Keratinocyte (primary cell): ENCODE measurements around the gene NAGA. TPM values are rescaled to one million over a fixed set of nuclear protein-coding genes. Genes with fewer than 3 reads are reported as not detected.

Experiments
- DNase-seq: peaks from one replicate; pipeline ENCODE4 v3.0.0-alpha.2; 2011; ENCODE audit warnings: low read depth, missing footprints, low spot score
- FAIRE-seq: peaks from 2 replicates; lab custom pipeline; 2011; peaks lifted over from hg19 to GRCh38; lab: Jason Lieb, UNC
- H2AFZ ChIP-seq: 2 replicates; pipeline ENCODE4 v1.6.0; 2012; ENCODE audit warnings: low read length, control low read depth, inconsistent platforms; ENCODE audit not compliant: control insufficient read depth
- H3K27ac ChIP-seq: 2 replicates; pipeline ENCODE4 v1.5.1; 2011; ENCODE audit warnings: low read length; ENCODE audit not compliant: control insufficient read depth, insufficient read depth
- H3K27me3 ChIP-seq: 3 replicates; pipeline ENCODE4 v1.6.0; 2011; ENCODE audit warnings: low read length; ENCODE audit not compliant: control insufficient read depth, insufficient read depth; ENCODE audit errors: extremely low read depth
- H3K36me3 ChIP-seq, 2 experiments: 2 replicates in 1 of 2; 3 replicates in 1 of 2; pipeline ENCODE4 v1.5.1; 2011; ENCODE audit warnings: low read length in 2 of 2, mild to moderate bottlenecking in 1 of 2; ENCODE audit not compliant: control insufficient read depth in 2 of 2, insufficient read depth in 2 of 2; ENCODE audit errors: extremely low read depth in 1 of 2
- H3K4me1 ChIP-seq: 3 replicates; pipeline ENCODE4 v1.5.1; 2011; ENCODE audit warnings: low read length; ENCODE audit not compliant: control insufficient read depth, insufficient read depth; ENCODE audit errors: extremely low read depth
- H3K4me2 ChIP-seq: 3 replicates; pipeline ENCODE4 v1.6.0; 2011; ENCODE audit warnings: low read depth, low read length; ENCODE audit not compliant: control insufficient read depth, insufficient read depth; ENCODE audit errors: extremely low read depth
- H3K4me3 ChIP-seq, 3 experiments: fragments of 200-600 bp in 1 of 3; sonication (generic) in 1 of 3; 2 replicates in 2 of 3; 3 replicates in 1 of 3; pipeline ENCODE4 v1.5.1; 2011 to 2016; ENCODE audit warnings: low read length in 3 of 3, mild to moderate bottlenecking in 3 of 3, control low read depth in 2 of 3, inconsistent platforms in 1 of 3, low read depth in 1 of 3, mixed read lengths in 1 of 3, mixed run types in 1 of 3, moderate library complexity in 1 of 3; ENCODE audit not compliant: control insufficient read depth in 2 of 3, insufficient read depth in 2 of 3; ENCODE audit errors: extremely low read depth in 1 of 3
- H3K79me2 ChIP-seq: 2 replicates; pipeline ENCODE4 v1.6.0; 2012; ENCODE audit warnings: low read length; ENCODE audit not compliant: control insufficient read depth, insufficient read depth
- H3K9ac ChIP-seq: 3 replicates; pipeline ENCODE4 v1.6.0; 2011; ENCODE audit warnings: low read length; ENCODE audit not compliant: control insufficient read depth, insufficient read depth; ENCODE audit errors: extremely low read depth
- H3K9me1 ChIP-seq: 3 replicates; pipeline ENCODE4 v1.6.0; 2011; ENCODE audit warnings: low read length; ENCODE audit not compliant: control insufficient read depth, insufficient read depth; ENCODE audit errors: extremely low read depth
- H3K9me3 ChIP-seq: 2 replicates; pipeline ENCODE4 v1.5.1; 2012; ENCODE audit warnings: low read depth, low read length; ENCODE audit not compliant: control insufficient read depth
- H4K20me1 ChIP-seq: 3 replicates; pipeline ENCODE4 v1.6.0; 2011; ENCODE audit warnings: low read length; ENCODE audit not compliant: control insufficient read depth, insufficient read depth; ENCODE audit errors: extremely low read depth
- EZH2 ChIP-seq: IDR thresholded peaks from one replicate; pipeline ENCODE4 v1.6.1; 2012; ENCODE audit warnings: inconsistent platforms, mild to moderate bottlenecking, low read length, moderate library complexity
- dilution Hi-C: fragments of 300-500 bp; cut with MboI; formaldehyde crosslinking; loops from one replicate; pipeline ENCODE4 v1.7.0; 2020; ENCODE audit warnings: low sequenced_read_pairs; ENCODE audit not compliant: extremely low pct_ligation_motif_present
- polyA plus RNA-seq, 5 experiments: library from polyadenylated mRNA; depleted of rRNA in 3 of 5; stranded (reverse) in 3 of 5; stranded (forward) in 1 of 5; unstranded in 1 of 5; fragments of >200 nt; gene quantifications; 1 replicate in 1 of 5; 2 replicates in 3 of 5; 3 replicates in 1 of 5; pipeline versions ENCODE4 v1.2.1 to v1.2.3, GENCODE V29; 2011 to 2012; ENCODE audit warnings: missing spikeins in 2 of 5, low read depth in 1 of 5, low replicate concordance in 1 of 5
- TF ChIP-seq, protein P1 (sequence below), 3 experiments: IDR thresholded peaks in 1 of 3; conservative IDR thresholded peaks in 1 of 3; optimal IDR thresholded peaks in 1 of 3; 2 replicates in 2 of 3; 3 replicates in 1 of 3; pipeline versions ENCODE3 to v1.5.1; 2011; ENCODE audit warnings: low read length in 3 of 3, mild to moderate bottlenecking in 3 of 3, moderate library complexity in 2 of 3, control low read depth in 1 of 3, inconsistent platforms in 1 of 3; ENCODE audit not compliant: insufficient read depth in 2 of 3; ENCODE audit errors: extremely low read depth in 1 of 3

NAGA gene
- polyA plus RNA-seq, 1 donor (not counting 4 experiments of a cell fraction or from before 2014, with no cell fraction given) = 17.0 TPM

DNA sequence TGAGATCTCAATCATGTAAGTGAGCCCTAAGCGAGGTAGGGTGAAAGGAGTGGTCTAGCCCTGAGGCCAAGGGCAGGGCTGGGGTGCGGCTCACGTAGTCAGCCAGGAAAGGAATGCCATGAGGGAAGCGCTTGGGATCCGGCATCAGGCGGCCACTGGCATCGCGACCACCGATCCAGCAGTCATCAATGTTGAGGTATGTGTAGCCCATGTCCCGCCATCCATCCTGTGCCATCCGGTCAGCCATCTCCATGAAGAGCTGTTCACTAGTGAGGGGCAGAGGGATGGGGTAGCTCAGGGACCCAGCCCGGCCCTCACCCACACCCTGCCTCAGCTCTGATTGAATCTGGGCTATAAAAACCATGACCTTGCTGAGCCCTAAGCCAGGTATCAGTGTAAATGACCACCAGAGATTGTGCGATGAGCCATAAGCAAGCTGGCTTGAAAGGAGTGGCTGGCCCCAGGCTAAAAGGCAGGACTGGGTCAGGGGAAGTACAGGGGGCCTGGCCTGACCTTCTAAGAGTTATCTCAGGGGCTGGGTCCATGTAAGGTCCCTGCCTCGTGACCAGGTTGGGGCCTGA, 2.9 kb downstream of the NAGA start:
- Histone ChIP-seq H3K27ac (no peak overlapping the region), H3K4me1 (peaks cover 14% of the 10 kb centered on the region), H3K27me3 (no peaks in the 10 kb centered on the region), H3K36me3 (peaks cover 6 to 20% of the 10 kb centered on the region in 2 experiments), H3K4me3 (no peak overlapping the region), H2AFZ (no peak overlapping the region), H3K4me2 (no peak overlapping the region), H3K9ac (no peak overlapping the region), H3K79me2 (peaks cover 3% of the 10 kb centered on the region), H3K9me1 (no peaks in the 10 kb centered on the region), H4K20me1 (no peaks in the 10 kb centered on the region), H3K9me3 (no peaks in the 10 kb centered on the region)
- FAIRE-seq (no peak), DNase-seq (no peak)
- TF ChIP-seq, protein P1, sequence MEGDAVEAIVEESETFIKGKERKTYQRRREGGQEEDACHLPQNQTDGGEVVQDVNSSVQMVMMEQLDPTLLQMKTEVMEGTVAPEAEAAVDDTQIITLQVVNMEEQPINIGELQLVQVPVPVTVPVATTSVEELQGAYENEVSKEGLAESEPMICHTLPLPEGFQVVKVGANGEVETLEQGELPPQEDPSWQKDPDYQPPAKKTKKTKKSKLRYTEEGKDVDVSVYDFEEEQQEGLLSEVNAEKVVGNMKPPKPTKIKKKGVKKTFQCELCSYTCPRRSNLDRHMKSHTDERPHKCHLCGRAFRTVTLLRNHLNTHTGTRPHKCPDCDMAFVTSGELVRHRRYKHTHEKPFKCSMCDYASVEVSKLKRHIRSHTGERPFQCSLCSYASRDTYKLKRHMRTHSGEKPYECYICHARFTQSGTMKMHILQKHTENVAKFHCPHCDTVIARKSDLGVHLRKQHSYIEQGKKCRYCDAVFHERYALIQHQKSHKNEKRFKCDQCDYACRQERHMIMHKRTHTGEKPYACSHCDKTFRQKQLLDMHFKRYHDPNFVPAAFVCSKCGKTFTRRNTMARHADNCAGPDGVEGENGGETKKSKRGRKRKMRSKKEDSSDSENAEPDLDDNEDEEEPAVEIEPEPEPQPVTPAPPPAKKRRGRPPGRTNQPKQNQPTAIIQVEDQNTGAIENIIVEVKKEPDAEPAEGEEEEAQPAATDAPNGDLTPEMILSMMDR (optimal IDR thresholded peaks at IDR 0.05 in 1 of 3, IDR thresholded peaks at IDR 0.05 in 1 of 3, conservative IDR thresholded peaks at IDR 0.05 in 1 of 3; ENCODE audit: extremely low read depth in 1 of 3, insufficient read depth in 2 of 3, low read length in 3 of 3) = no peak
- no peak for TF ChIP-seq EZH2
- dilution Hi-C loops = no loop called here

DNA sequence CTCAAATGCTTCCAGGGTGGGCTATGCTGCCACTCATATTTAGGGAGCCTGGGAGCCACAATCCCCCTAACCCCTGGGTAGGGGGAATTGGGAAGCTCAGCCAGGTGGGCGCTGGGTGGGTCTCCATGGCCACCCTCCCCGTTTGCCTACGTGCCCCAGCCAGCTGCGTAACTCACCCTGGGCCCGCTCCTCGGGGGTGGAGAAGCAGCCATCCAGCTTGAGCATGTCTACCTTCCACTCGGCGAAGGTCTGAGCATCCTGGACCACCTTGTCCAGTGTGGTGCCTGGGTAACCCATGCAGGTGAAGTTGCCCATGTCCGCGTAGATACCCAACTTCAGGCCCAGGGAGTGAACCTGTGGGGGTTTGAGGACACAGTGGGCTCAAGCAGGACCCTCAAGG, 3.7 kb downstream of the NAGA start:
- Histone ChIP-seq H3K9ac (no peak overlapping the region), H3K9me3 (no peaks in the 10 kb centered on the region), H3K9me1 (no peaks in the 10 kb centered on the region), H3K4me1 (peaks cover 14% of the 10 kb centered on the region), H3K4me2 (no peak overlapping the region), H3K27ac (no peak overlapping the region), H3K4me3 (no peak overlapping the region), H3K79me2 (peaks cover 3% of the 10 kb centered on the region), H3K36me3 (peaks cover 9 to 20% of the 10 kb centered on the region in 2 experiments), H2AFZ (no peak overlapping the region), H3K27me3 (no peaks in the 10 kb centered on the region), H4K20me1 (no peaks in the 10 kb centered on the region)
- FAIRE-seq = no peak
- TF ChIP-seq, protein P1 (optimal IDR thresholded peaks at IDR 0.05 in 1 of 3, IDR thresholded peaks at IDR 0.05 in 1 of 3, conservative IDR thresholded peaks at IDR 0.05 in 1 of 3; ENCODE audit: extremely low read depth in 1 of 3, insufficient read depth in 2 of 3, low read length in 3 of 3) = no peak
- no peak for TF ChIP-seq EZH2
- dilution Hi-C loops = no loop called here
- DNase-seq = no peak
